CD4-positive, CD25-positive, alpha-beta regulatory T cell (primary cell): ENCODE measurements around the gene RTL5. TPM values are rescaled to one million over a fixed set of nuclear protein-coding genes. Genes with fewer than 3 reads are reported as not detected.

Experiments used
- ATAC-seq, 2 donors: fragments of 150-1000 bp; cut with Tn5 transposase; one replicate each; pipeline ENCODE4 v1.10.0; 2021; ENCODE audit warnings: low read depth in 2 of 2, moderate number of reproducible peaks in 2 of 2, moderate library complexity in 1 of 2
- DNase-seq, 3 donors: peaks; one replicate each; pipeline versions ENCODE4 v3.0.0 to v3.0.0-alpha.2; 2012 to 2022; ENCODE audit warnings: mixed read lengths in 1 of 3
- H3K27ac ChIP-seq: one replicate; pipeline ENCODE4 v1.7.0; 2013; ENCODE audit warnings: mild to moderate bottlenecking, low read length; ENCODE audit not compliant: insufficient read depth, poor library complexity, severe bottlenecking
- H3K27me3 ChIP-seq: one replicate; pipeline ENCODE4 v1.7.0; 2013; ENCODE audit warnings: low read length; ENCODE audit not compliant: control insufficient read depth, insufficient read depth
- H3K36me3 ChIP-seq: one replicate; pipeline ENCODE4 v1.7.0; 2013; ENCODE audit warnings: mild to moderate bottlenecking, low read length, moderate library complexity; ENCODE audit not compliant: control insufficient read depth, insufficient read depth
- H3K4me1 ChIP-seq: 2 replicates; pipeline ENCODE4 v1.7.0; 2013; ENCODE audit warnings: mild to moderate bottlenecking, low read length; ENCODE audit not compliant: insufficient read depth, control insufficient read depth, poor library complexity, severe bottlenecking
- H3K4me3 ChIP-seq: one replicate; pipeline ENCODE4 v1.7.0; 2013; ENCODE audit warnings: low read depth, mild to moderate bottlenecking, low read length, moderate library complexity
- H3K9me3 ChIP-seq, 2 experiments: 1 replicate in 1 of 2; 2 replicates in 1 of 2; pipeline ENCODE4 v1.7.0; 2013; ENCODE audit warnings: low read length in 2 of 2, mild to moderate bottlenecking in 1 of 2, moderate library complexity in 1 of 2; ENCODE audit not compliant: control insufficient read depth in 2 of 2
- H3K27ac Mint-ChIP-seq, 3 donors: one replicate each; pipeline ENCODE4 v1.8.0; 2020 to 2022; ENCODE audit warnings: mild to moderate bottlenecking in 3 of 3, mixed read lengths in 3 of 3, moderate library complexity in 2 of 3
- H3K27me3 Mint-ChIP-seq: one replicate; pipeline ENCODE4 v1.8.0; 2022; ENCODE audit warnings: mild to moderate bottlenecking, mixed read lengths
- H3K36me3 Mint-ChIP-seq: one replicate; pipeline ENCODE4 v1.8.0; 2020; ENCODE audit warnings: mixed read lengths
- H3K4me1 Mint-ChIP-seq, 4 donors: one replicate each; pipeline ENCODE4 v1.8.0; 2020 to 2022; ENCODE audit warnings: mixed read lengths in 4 of 4, mild to moderate bottlenecking in 1 of 4
- H3K4me3 Mint-ChIP-seq, 4 donors: one replicate each; pipeline ENCODE4 v1.8.0; 2020 to 2022; ENCODE audit warnings: mild to moderate bottlenecking in 4 of 4, mixed read lengths in 4 of 4, moderate library complexity in 3 of 4
- H3K9me3 Mint-ChIP-seq, 7 donors: one replicate each; pipeline ENCODE4 v1.8.0; 2020 to 2022; ENCODE audit warnings: mixed read lengths in 7 of 7, mild to moderate bottlenecking in 3 of 7, moderate library complexity in 2 of 7
- polyA plus RNA-seq, 4 donors: library from polyadenylated mRNA; unstranded; fragments of 300-500 nt; fragmentation: Illumina TruSeq; gene quantifications; one replicate each; pipeline ENCODE4 v1.2.3, GENCODE V29; 2021
- total RNA-seq: library from RNA; stranded (reverse); gene quantifications from one replicate; pipeline ENCODE4 v1.2.3, GENCODE V29; 2022

The RTL5 gene
- total and polyA plus RNA-seq, 5 donors from 2014 or later, result 0.05 to 1.1 (median 0.09) TPM; not detected in 2

DNA sequence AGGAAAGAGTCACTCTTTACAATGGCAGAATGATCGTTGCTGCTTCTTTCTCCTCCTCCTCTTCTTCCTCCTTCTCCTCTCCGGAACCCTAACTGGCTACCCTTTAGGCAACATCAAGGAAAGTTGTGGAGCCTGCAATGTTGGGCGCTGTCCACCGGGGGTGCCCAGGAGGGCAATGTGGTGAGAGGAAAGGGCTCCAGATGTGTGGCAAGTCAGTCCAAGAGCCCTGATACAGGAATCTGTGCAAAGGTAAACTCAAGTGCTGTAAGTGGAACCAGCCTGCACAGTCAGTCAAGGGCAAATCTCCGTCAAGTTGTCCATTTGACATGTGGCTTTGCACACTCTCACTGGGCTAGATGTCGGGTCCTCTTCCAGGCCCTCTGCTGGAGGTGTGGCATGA is 2.8 kb downstream of the RTL5 start:
- Histone ChIP-seq H3K27me3 (peaks cover 2% of the 10 kb centered on the region), H3K27ac (no peak overlapping the region), H3K9me3 (no peaks in the 10 kb centered on the region), H3K4me3 (no peak overlapping the region), H3K36me3 (no peaks in the 10 kb centered on the region), H3K4me1 (peaks cover 13% of the 10 kb centered on the region)
- Mint-ChIP-seq H3K27me3 (peaks cover 32% of the 10 kb centered on the region), H3K9me3 (peaks cover 0 to 2% (median 0%) of the 10 kb centered on the region in 7 donors), H3K4me1 (peaks cover 0 to 15% (median 5%) of the 10 kb centered on the region in 4 donors), H3K27ac (peak overlapping the region in 1 of 3 donors; percentile 52), H3K4me3 (peak overlapping the region in 1 of 4 donors; percentile 63), H3K36me3 (no peaks in the 10 kb centered on the region)
- ATAC-seq (no peak), DNase-seq (peak in 1 of 3 donors; percentile 31)

GRCh38 chrX:72128183-72128834 is 3.4 kb downstream of the RTL5 start:
- Histone ChIP-seq H3K36me3 (no peaks in the 10 kb centered on the region), H3K4me1 (peaks cover 13% of the 10 kb centered on the region), H3K9me3 (no peaks in the 10 kb centered on the region), H3K4me3 (no peak overlapping the region), H3K27ac (no peak overlapping the region), H3K27me3 (peaks cover 2% of the 10 kb centered on the region)
- H3K4me1 Mint-ChIP-seq, result peaks cover 0 to 16% (median 5%) of the 10 kb centered on the region in 4 donors
- DNase-seq (no peak), ATAC-seq (no peak)
- H3K27me3 Mint-ChIP-seq, result peaks cover 32% of the 10 kb centered on the region
- H3K4me3 Mint-ChIP-seq, result no peak overlapping the region
- H3K36me3 Mint-ChIP-seq, result no peaks in the 10 kb centered on the region
- H3K27ac Mint-ChIP-seq, result no peak overlapping the region
- H3K9me3 Mint-ChIP-seq, result peaks cover 0 to 2% (median 0%) of the 10 kb centered on the region in 7 donors

DNA sequence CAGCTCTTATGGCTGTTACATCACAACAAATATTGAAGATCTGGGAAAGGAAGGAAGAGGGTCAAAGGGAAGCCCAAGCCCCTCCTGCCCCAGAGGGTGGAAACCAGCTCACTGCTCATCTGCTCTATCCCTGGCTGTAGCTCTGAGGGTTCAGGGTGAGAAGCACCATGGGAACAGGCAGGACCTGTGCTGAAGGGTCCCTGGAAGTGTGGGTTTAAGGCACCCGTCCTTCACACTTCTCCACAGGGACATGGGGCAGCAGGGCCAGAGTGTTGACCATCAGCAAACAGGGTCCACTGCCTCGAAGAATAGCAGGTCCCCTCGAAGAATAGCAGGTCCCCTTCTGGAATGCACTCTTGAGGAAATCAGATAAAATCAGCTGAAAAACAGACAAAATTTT is 4.4 kb downstream of the RTL5 start:
- Histone ChIP-seq H3K4me3 (no peak overlapping the region), H3K27ac (no peak overlapping the region), H3K36me3 (no peaks in the 10 kb centered on the region), H3K9me3 (no peaks in the 10 kb centered on the region), H3K27me3 (peaks cover under 1% of the 10 kb centered on the region), H3K4me1 (peaks cover 13% of the 10 kb centered on the region)
- Mint-ChIP-seq H3K36me3 (no peaks in the 10 kb centered on the region), H3K4me1 (peaks cover 0 to 21% (median 8%) of the 10 kb centered on the region in 4 donors), H3K27me3 (peaks cover 25% of the 10 kb centered on the region), H3K9me3 (peaks cover 0 to 2% (median 0%) of the 10 kb centered on the region in 7 donors), H3K27ac (no peak overlapping the region), H3K4me3 (no peak overlapping the region)
- DNase-seq (no peak), ATAC-seq (no peak)

DNA sequence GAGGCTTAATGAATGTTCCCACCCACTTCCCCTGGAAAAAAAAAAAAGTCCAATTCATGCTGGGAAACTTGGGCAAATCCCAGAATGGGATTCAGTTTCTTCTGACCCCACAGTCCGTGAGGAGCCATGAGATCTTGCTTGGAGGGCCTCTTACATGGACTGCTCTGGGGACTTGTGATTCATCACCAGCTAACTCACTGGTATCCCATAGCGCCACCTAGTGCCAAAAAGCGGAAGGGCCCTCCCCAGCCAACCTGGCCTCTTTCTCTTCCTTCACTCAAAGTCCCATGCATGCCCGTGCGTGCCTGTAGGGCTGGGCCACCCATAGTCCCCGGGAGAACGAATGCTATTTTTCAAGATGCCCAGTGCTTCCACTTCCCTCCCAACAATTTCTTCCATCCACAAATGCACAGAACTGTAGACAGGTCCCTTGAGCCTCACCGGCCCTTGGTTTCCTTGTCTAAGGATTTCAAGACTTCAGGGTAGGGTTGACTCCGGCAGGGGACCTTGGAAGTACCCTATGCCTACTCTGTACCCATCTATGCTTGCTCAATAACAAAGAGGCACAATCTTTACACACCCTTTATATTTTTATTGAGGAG is 5.1 kb downstream of the RTL5 start:
- Histone ChIP-seq H3K9me3 (no peaks in the 10 kb centered on the region), H3K4me1 (peaks cover 15% of the 10 kb centered on the region), H3K4me3 (no peak overlapping the region), H3K27ac (no peak overlapping the region), H3K36me3 (no peaks in the 10 kb centered on the region), H3K27me3 (no peaks in the 10 kb centered on the region)
- peaks cover 0 to 18% (median 12%) of the 10 kb centered on the region in 4 donors for H3K4me1 Mint-ChIP-seq
- H3K27ac Mint-ChIP-seq, result no peak overlapping the region
- H3K9me3 Mint-ChIP-seq, result peaks cover 0 to 2% (median 0%) of the 10 kb centered on the region in 7 donors
- peak; percentile 57 to 78 (median 71) for DNase-seq
- peak overlapping the region in 2 of 4 donors; percentile 43 to 54 for H3K4me3 Mint-ChIP-seq
- H3K36me3 Mint-ChIP-seq, result no peaks in the 10 kb centered on the region
- ATAC-seq, result peak; percentile 80 to 84
- peaks cover 25% of the 10 kb centered on the region for H3K27me3 Mint-ChIP-seq

GRCh38 chrX:72126048-72126415 is 5.7 kb downstream of the RTL5 start:
- no peaks in the 10 kb centered on the region for H3K36me3 ChIP-seq
- no peak overlapping the region for H3K4me3 ChIP-seq
- H3K4me3 Mint-ChIP-seq, result peak overlapping the region in 1 of 4 donors; percentile 43
- no peak for DNase-seq
- peaks cover 0 to 20% (median 13%) of the 10 kb centered on the region in 4 donors for H3K4me1 Mint-ChIP-seq
- no peaks in the 10 kb centered on the region for H3K9me3 ChIP-seq
- no peaks in the 10 kb centered on the region for H3K27me3 ChIP-seq
- no peak overlapping the region for H3K27ac ChIP-seq
- no peaks in the 10 kb centered on the region for H3K36me3 Mint-ChIP-seq
- peaks cover 15% of the 10 kb centered on the region for H3K4me1 ChIP-seq
- H3K9me3 Mint-ChIP-seq, result peaks cover 0 to 2% (median 0%) of the 10 kb centered on the region in 7 donors
- no peak for ATAC-seq
- no peak overlapping the region for H3K27ac Mint-ChIP-seq
- H3K27me3 Mint-ChIP-seq, result peaks cover 25% of the 10 kb centered on the region

DNA sequence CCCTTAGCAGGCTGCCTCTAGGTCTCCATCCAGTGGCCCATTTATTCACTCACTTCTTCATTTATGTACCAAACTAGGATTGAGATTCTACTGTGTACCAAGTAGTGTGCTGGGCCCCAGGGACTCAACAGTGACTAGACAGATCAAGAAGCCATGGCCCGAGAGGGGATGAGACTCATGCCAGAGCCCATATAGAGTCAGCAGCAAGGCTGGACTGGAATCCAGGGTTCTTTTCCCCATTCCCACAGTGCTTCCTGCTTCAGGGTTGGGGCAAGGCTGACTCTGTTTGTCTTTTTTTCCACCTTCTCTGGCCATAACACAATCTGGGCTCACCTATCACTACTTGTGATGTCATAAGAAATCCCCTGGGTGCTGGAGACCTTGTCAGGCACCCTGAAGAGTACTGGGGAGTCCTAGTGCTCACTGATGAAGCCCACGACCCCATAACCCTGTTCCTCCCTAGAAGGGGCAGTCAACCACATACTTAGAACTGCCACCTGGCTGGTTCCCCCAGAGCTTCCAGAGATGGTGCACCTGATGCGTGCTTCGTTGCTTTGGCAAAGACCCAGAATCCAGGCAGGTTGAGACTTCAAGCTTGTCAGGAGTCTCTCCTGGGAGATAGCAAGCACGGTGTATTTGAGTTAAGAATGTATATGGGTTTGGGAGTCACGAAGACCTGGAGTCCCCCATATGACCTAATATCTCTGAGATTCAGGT is 6.2 kb downstream of the RTL5 start:
- peaks cover 12% of the 10 kb centered on the region for H3K4me1 ChIP-seq

DNA sequence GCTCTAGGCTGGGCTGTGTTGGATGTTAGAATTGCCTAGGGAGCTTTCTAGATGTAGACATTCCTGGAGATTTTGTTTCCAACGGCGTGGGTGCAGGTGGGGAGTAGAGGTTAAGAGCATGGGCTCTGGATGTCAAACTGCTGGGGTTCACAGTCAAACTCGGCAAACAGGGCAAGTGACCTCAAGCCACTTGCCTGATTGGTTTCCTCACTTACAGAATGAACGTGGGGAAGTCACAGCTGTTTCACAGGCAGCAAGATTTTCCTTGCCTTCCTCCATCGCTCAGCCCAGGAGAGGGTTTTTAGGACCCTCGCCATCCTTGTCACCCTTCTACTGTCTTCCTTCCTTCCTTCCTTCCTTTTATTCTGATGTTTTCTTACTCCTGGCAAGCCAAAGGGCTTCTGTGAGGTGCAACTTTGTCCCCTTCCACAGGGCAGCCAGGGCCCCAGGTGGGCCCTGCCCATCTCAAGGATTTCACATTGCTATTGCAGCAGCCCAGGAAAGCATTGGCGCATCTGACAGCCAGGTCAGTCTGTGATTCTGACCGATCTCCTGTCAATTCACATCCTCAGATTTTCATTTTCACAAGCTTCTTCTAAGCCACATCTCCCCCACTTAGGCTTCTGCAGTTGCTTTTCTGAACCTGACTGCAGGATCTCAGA is 7.0 kb downstream of the RTL5 start:
- Mint-ChIP-seq H3K4me3 (no peak overlapping the region), H3K9me3 (peaks cover 0 to 2% (median 0%) of the 10 kb centered on the region in 7 donors), H3K4me1 (peaks cover 0 to 24% (median 15%) of the 10 kb centered on the region in 4 donors), H3K27ac (no peak overlapping the region), H3K36me3 (no peaks in the 10 kb centered on the region), H3K27me3 (peaks cover 17% of the 10 kb centered on the region)
- H3K27me3 ChIP-seq, result no peaks in the 10 kb centered on the region
- H3K4me1 ChIP-seq, result peaks cover 12% of the 10 kb centered on the region
- DNase-seq (no peak), ATAC-seq (no peak)
- no peaks in the 10 kb centered on the region for H3K9me3 ChIP-seq
- H3K36me3 ChIP-seq, result no peaks in the 10 kb centered on the region
- H3K4me3 ChIP-seq, result no peak overlapping the region
- H3K27ac ChIP-seq, result no peak overlapping the region

More for the DNA sequence above, 6.2 kb downstream of the RTL5 start:
- Histone ChIP-seq H3K4me3 (no peak overlapping the region), H3K27ac (no peak overlapping the region), H3K27me3 (no peaks in the 10 kb centered on the region), H3K9me3 (no peaks in the 10 kb centered on the region), H3K36me3 (no peaks in the 10 kb centered on the region)
- H3K4me1 Mint-ChIP-seq, result peaks cover 0 to 24% (median 15%) of the 10 kb centered on the region in 4 donors
- H3K27me3 Mint-ChIP-seq, result peaks cover 21% of the 10 kb centered on the region
- ATAC-seq (no peak), DNase-seq (no peak)
- no peak overlapping the region for H3K27ac Mint-ChIP-seq
- peaks cover 0 to 2% (median 0%) of the 10 kb centered on the region in 7 donors for H3K9me3 Mint-ChIP-seq
- H3K4me3 Mint-ChIP-seq, result no peak overlapping the region
- H3K36me3 Mint-ChIP-seq, result no peaks in the 10 kb centered on the region
